ENCODE measurements around the gene VPS11.
"Not testable (repeated sequence)": the region's sequence is repeated elsewhere in the genome, so short reads cannot be mapped to it uniquely, and the experiment has no call there.

VPS11 gene

DNA sequence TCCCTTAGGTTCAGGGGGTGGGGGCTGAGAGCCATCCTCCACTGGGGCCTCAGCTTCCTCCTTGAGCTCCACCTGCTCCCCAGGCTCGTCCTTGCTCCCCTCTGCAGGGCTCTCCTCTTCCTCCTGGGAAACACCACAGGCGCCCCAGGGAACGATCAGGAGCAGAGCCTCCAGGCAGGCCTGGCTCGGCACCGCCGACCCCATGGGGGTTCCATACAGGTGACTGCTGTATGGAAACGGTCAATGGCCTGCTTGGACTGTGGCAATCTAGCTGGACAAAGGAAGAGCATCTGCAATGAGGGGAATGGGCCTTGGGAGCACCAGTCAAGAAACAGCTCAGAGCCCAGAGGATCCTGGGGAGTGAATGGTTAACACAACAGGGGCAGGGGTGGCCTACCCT is 18.5 kb upstream of the VPS11 start:
- Mint-ChIP-seq H3K9me3 (no peaks in the 10 kb centered on the region), H3K4me3 (no peak overlapping the region), H3K27me3 (no peaks in the 10 kb centered on the region), H3K36me3 (peaks cover 75 to 86% of the 10 kb centered on the region in 2 donors), H3K4me1 (peaks cover 30 to 33% of the 10 kb centered on the region in 2 donors), H3K27ac (peak overlapping the region; percentile 33)
- DNase-seq (no peak), ATAC-seq (replicated peaks) (no peak)

DNA sequence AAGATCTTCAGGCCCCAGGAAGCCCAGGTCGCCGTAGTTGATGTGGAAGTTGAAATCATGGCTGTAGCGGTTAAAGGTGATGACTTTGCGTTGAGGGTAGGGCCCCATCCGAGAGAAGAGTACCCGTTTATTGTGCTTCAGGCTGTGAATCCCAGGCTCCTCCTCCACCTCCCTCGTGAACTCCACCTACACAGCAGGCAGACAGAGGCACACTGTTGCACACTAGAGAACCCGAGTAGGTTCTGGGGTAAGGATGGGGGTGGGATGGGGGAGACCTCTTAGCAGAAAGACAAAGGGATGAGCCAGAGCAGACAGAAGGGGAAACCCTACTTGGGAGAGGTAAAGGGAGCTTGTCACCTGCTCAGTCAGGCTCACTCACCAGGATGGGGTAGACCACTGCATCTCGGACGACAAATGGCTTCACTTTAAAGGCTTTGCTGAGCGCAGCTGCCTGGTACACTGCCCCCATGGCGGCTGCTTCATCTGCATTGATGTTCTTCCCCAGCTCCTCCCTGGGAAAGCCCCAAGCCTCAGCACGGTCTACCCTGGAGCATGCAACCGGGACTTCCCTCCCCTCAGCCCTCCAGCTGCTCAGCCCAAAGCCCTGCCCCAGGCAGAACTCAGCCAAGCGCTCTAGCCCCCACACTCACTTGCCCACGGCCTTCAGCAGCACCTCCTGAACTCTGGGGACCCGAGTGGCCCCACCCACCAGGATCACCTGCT is 16.0 kb upstream of the VPS11 start:
- Mint-ChIP-seq H3K9me3 (no peaks in the 10 kb centered on the region), H3K4me3 (peak overlapping the region; percentile 31 to 36), H3K4me1 (peaks cover 45 to 55% of the 10 kb centered on the region in 2 donors), H3K27ac (peak overlapping the region; percentile 92), H3K27me3 (no peaks in the 10 kb centered on the region), H3K36me3 (peaks cover 71 to 86% of the 10 kb centered on the region in 2 donors)
- ATAC-seq (replicated peaks): peak; percentile 85 to 88
- DNase-seq: peak; percentile 71

DNA sequence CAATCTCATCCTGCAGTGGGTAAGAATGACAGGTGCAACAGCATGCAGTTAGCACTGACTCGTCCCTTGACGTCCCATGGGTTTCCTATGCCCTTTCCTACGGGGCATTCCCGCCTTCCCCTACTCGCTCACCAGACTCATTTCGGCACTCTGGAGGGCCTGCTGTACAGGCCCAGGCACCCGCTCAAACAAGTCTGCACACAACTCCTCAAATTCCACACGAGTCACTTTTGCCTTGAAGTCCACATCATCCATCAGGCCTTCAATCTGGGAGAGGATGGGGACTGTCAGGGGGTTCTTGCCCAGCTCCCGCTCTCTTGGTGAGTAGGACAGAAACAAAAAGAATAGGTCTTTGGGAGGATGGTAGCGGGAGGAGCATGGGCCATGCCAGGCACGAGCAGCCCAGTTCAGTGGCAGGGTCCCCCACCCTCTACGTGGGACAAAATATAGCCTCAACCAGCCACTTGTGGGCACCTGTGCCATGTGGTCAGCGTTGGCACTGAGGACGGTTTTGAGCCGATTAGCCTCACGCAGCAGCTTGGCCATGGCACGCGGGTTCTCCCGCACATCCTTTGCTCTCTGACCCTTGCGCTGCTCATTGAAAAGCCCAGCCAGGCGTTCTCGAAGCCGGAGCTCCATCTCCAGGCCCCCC is 15.3 kb upstream of the VPS11 start:
- no peak for DNase-seq
- ATAC-seq (replicated peaks): no peak
- no peaks in the 10 kb centered on the region for H3K9me3 Mint-ChIP-seq
- H3K27me3 Mint-ChIP-seq: no peaks in the 10 kb centered on the region
- H3K36me3 Mint-ChIP-seq: peaks cover 64 to 82% of the 10 kb centered on the region in 2 donors
- peak overlapping the region; percentile 93 for H3K27ac Mint-ChIP-seq
- H3K4me3 Mint-ChIP-seq: peak overlapping the region; percentile 31 to 36
- H3K4me1 Mint-ChIP-seq: peaks cover 45 to 56% of the 10 kb centered on the region in 2 donors

GRCh38 chr11:119054418-119054817 is 13.2 kb upstream of the VPS11 start:
- peaks cover 48 to 64% of the 10 kb centered on the region in 2 donors for H3K36me3 Mint-ChIP-seq

DNA sequence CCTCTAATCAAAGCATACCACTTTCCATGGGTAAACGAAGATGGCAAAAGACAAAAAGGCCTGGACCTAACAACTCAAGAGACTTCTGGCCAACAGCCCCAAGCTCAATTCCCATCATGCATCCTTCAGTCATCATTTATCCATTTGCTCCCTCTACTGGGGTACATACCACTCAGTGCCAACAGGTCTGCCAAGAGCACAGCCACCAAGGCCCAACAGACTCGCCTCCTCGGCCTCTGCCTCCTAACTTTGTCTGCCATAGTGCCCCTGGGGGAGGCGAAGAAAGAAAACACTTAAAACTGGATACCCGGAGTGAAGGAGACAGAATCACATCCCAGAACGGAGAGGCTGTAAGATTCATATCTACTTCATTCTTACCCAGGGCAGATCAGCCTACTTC is 11.7 kb upstream of the VPS11 start:
- Mint-ChIP-seq H3K4me1 (peaks cover 46 to 68% of the 10 kb centered on the region in 2 donors), H3K9me3 (no peaks in the 10 kb centered on the region), H3K36me3 (peaks cover 44 to 61% of the 10 kb centered on the region in 2 donors), H3K4me3 (peak overlapping the region; percentile 91 to 92), H3K27me3 (no peaks in the 10 kb centered on the region), H3K27ac (peak overlapping the region; percentile 96)
- DNase-seq (no peak), ATAC-seq (replicated peaks) (no peak)

More at GRCh38 chr11:119054418-119054817, 13.2 kb upstream of the VPS11 start:
- Mint-ChIP-seq H3K9me3 (no peaks in the 10 kb centered on the region), H3K27ac (no peak overlapping the region), H3K4me3 (no peak overlapping the region), H3K27me3 (no peaks in the 10 kb centered on the region), H3K4me1 (peaks cover 49 to 69% of the 10 kb centered on the region in 2 donors)
- ATAC-seq (replicated peaks): no peak
- DNase-seq: no peak

GRCh38 chr11:119056421-119056999 is 11.1 kb upstream of the VPS11 start:
- H3K27me3 Mint-ChIP-seq: no peaks in the 10 kb centered on the region
- peak overlapping the region; percentile 96 for H3K27ac Mint-ChIP-seq
- peaks cover 40 to 62% of the 10 kb centered on the region in 2 donors for H3K4me1 Mint-ChIP-seq
- H3K4me3 Mint-ChIP-seq: peak overlapping the region; percentile 91 to 92
- ATAC-seq (replicated peaks): peak; percentile 7 to 10
- peaks cover 38 to 55% of the 10 kb centered on the region in 2 donors for H3K36me3 Mint-ChIP-seq
- peak; percentile 17 for DNase-seq
- no peaks in the 10 kb centered on the region for H3K9me3 Mint-ChIP-seq

- no peaks in the 10 kb centered on the region for H3K27me3 Mint-ChIP-seq
These were observed 10.4 kb upstream of the VPS11 start, which contains the start of gene HYOU1 for GRCh38 chr11:119057000-119057769. HYOU1 (minus strand) TSS chr11:119057205; CDS start chr11:119056160, 1,045 bp downstream.

GRCh38 chr11:119059128-119059527 is 8.5 kb upstream of the VPS11 start:
- Mint-ChIP-seq H3K36me3 (peaks cover 20 to 34% of the 10 kb centered on the region in 2 donors), H3K4me1 (peaks cover 21 to 36% of the 10 kb centered on the region in 2 donors)
- DNase-seq; H3K27ac Mint-ChIP-seq; H3K4me3 Mint-ChIP-seq; H3K27me3 Mint-ChIP-seq; ATAC-seq (replicated peaks); H3K9me3 Mint-ChIP-seq: not testable (repeated sequence)

More at GRCh38 chr11:119057000-119057769, 10.4 kb upstream of the VPS11 start, which contains the start of gene HYOU1:
- Mint-ChIP-seq H3K9me3 (no peaks in the 10 kb centered on the region), H3K4me1 (peaks cover 36 to 55% of the 10 kb centered on the region in 2 donors), H3K36me3 (peaks cover 31 to 48% of the 10 kb centered on the region in 2 donors), H3K27ac (peak within 1 kb of the TSS; percentile 96), H3K4me3 (peak within 1 kb of the TSS; percentile 91 to 92)
- ATAC-seq (replicated peaks) (peak; percentile 92 to 95), DNase-seq (peak; percentile 95)

DNA sequence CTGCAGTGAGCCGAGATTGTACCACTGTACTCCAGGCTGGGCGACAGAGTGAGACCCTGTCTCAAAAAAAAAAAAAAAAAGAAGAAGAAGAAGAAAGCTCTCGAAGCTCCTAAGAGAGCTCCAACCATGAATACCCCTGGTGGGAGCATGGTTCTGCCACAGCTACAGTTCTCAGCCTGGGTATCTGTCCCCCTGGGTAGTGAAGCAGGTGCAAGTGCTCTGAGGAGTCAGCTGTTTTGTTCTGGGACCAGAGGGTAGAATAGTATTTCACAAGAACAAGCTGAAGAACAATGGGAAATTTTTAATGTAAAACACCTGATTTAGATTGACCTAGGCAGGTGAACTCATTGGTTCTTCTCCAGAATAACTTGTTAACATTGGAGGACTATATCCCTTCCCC is 6.4 kb upstream of the VPS11 start:
- Mint-ChIP-seq H3K4me1 (peaks cover 12 to 27% of the 10 kb centered on the region in 2 donors), H3K27me3 (no peaks in the 10 kb centered on the region), H3K4me3 (no peak overlapping the region), H3K9me3 (no peaks in the 10 kb centered on the region), H3K36me3 (peaks cover 8 to 15% of the 10 kb centered on the region in 2 donors), H3K27ac (no peak overlapping the region)
- ATAC-seq (replicated peaks) (no peak), DNase-seq (no peak)

- no peak for ATAC-seq (replicated peaks)
- Mint-ChIP-seq H3K4me3 (no peak overlapping the region), H3K36me3 (peaks cover 8 to 12% of the 10 kb centered on the region in 2 donors), H3K4me1 (peaks cover 14 to 34% of the 10 kb centered on the region in 2 donors), H3K9me3 (no peaks in the 10 kb centered on the region), H3K27me3 (no peaks in the 10 kb centered on the region), H3K27ac (no peak overlapping the region)
- no peak for DNase-seq
These were observed 4.8 kb upstream of the VPS11 start for GRCh38 chr11:119062779-119063178.

- Mint-ChIP-seq H3K36me3 (peaks cover 14 to 16% of the 10 kb centered on the region in 2 donors), H3K9me3 (no peaks in the 10 kb centered on the region), H3K4me1 (peaks cover 10 to 36% of the 10 kb centered on the region in 2 donors), H3K4me3 (no peak overlapping the region), H3K27ac (peak overlapping the region; percentile 25), H3K27me3 (no peaks in the 10 kb centered on the region)
- ATAC-seq (replicated peaks): no peak
- no peak for DNase-seq
These were observed 2.2 kb upstream of the VPS11 start for GRCh38 chr11:119065369-119065768.

DNA sequence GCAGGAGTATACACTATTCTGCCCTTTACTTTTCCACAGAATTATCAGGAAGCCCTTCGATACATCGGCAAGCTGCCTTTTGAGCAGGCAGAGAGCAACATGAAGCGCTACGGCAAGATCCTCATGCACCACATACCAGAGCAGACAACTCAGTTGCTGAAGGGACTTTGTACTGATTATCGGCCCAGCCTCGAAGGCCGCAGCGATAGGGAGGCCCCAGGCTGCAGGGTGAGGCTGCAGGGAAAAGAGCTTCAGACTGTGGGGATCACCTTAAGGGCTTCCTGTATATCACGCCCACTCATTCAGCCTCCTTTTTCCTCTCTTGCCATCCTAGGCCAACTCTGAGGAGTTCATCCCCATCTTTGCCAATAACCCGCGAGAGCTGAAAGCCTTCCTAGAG is 10.2 kb downstream of the VPS11 start:
- no peaks in the 10 kb centered on the region for H3K27me3 Mint-ChIP-seq
- H3K4me3 Mint-ChIP-seq: no peak overlapping the region
- no peaks in the 10 kb centered on the region for H3K4me1 Mint-ChIP-seq
- H3K36me3 Mint-ChIP-seq: peaks cover 39 to 54% of the 10 kb centered on the region in 2 donors
- no peak overlapping the region for H3K27ac Mint-ChIP-seq
- no peak for DNase-seq
- no peak for ATAC-seq (replicated peaks)
- no peaks in the 10 kb centered on the region for H3K9me3 Mint-ChIP-seq

DNA sequence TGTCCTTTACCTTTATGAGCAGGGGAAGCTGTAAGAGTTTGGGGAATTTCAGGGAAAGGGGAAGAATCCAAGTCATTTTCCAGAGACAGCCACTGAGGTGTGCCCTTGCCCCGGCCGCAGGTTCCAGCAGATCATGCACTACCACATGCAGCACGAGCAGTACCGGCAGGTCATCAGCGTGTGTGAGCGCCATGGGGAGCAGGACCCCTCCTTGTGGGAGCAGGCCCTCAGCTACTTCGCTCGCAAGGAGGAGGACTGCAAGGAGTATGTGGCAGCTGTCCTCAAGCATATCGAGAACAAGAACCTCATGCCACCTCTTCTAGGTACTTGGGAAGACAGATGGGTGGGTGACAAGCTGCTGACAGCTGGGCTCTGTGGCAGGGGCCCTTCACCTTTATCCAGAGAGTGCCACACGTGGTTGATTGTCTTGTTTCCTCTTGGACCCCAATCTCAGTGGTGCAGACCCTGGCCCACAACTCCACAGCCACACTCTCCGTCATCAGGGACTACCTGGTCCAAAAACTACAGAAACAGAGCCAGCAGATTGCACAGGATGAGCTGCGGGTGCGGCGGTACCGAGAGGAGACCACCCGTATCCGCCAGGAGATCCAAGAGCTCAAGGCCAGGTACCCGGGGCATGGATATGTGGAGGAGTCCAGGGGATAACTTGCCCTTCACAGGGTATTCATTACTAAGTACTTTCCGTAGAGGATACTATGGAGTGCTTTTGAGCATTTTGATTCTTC is 11.2 kb downstream of the VPS11 start:
- Mint-ChIP-seq H3K36me3 (peaks cover 29 to 45% of the 10 kb centered on the region in 2 donors), H3K4me3 (no peak overlapping the region), H3K27ac (no peak overlapping the region)

More for the DNA sequence above, 11.2 kb downstream of the VPS11 start:
- Mint-ChIP-seq H3K9me3 (no peaks in the 10 kb centered on the region), H3K27me3 (no peaks in the 10 kb centered on the region), H3K4me1 (no peaks in the 10 kb centered on the region)
- no peak for DNase-seq
- ATAC-seq (replicated peaks): no peak

Data from stimulated activated naive B cell treated with anti-CD40 and anti-IgM and Interleukin-4, amounts not matched to agents 10 μg/mL and 1 μg/mL and 100 μg/mL, for 72 hours (primary cell).